DLD1 (cell line): ENCODE results near the gene ANP32E.
"Not testable (repeated sequence)": the region's sequence is repeated elsewhere in the genome, so short reads cannot be mapped to it uniquely, and the experiment has no call there.

Experiments used
- in situ Hi-C: cut with HindIII; loops from 2 replicates; pipeline ENCODE4 v1.10.0; 2017; ENCODE audit warnings: low sequenced_read_pairs

Gene ANP32E

DNA sequence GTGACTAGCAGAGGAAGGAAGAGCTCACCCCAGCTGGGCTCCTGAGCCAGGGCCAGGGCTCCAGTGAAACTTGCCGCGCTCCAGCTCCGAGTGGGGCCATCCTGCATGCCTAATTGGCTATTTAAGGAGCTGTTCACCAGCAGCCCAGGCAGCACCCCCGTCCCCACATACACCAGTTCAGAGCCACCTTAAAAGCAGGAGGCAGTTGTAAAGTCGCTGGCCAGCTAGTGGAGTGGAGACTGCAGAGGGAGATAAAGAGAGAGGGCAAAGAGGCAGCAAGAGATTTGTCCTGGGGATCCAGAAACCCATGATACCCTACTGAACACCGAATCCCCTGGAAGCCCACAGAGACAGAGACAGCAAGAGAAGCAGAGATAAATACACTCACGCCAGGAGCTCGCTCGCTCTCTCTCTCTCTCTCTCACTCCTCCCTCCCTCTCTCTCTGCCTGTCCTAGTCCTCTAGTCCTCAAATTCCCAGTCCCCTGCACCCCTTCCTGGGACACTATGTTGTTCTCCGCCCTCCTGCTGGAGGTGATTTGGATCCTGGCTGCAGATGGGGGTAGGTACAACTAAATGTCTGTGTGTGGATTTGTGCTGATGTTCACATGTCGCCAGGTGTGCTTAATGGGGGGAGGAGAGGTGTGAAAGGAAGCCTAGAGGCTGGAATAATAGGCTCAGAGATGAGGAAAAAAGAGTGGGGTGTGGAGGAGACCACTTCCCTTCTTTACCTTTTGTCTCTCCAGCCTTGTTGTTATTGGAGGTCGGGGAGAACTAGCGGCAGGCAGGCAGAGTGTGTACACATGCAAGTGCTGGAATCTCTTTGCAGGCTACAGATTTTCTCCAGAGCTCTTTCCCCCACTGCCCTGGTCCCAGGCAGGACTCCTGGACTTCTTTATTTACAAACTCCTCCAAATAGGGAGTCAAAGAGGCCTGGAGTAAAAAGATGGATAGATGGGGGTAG is 22.0 kb upstream of the ANP32E start, which contains the start of gene CA14:
Gene CA14 (plus strand): TSS at position 151 of the 962 bp plus-strand sequence. CDS start 355 bp downstream, at position 506.
- in situ Hi-C loops: no loop called here

DNA sequence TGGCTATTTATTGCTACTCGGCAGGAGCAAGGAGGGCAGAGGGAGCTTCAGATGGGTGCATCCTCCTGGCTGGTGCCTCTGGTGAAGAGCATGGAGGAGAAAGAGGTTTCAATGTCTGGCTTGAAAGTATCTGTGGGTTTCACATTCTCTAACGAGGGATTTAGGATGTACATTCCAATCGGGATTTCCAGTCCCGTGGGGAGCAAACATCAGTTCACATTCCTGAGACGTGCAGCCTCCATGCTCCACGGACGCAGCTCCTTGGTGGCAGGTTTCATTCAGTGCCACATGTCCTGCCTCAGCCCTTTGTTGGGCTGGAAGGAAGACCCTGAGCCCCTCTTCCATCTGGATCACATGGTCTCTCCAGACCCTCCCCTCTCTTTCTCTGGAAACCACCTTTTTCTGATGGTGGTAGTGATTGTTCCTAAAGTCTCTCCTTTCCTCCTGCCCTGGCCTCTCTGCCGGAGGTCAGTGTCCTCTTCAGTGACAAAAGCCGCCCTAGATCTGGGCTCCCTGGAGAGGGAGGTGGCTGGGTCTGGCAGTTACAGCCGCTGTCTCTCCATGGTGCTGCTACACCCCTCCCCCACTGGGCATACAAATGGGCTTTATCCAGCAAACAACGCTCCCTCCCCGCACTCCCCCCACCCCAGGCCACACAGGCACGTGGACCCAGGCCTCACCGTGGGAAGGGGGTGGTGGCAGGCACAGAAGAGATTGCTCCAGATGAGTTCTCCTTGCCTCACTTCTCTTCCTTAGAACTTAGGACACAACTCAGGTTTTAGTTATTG is 20.8 kb upstream of the ANP32E start:
- in situ Hi-C loops: no loop called here

DNA sequence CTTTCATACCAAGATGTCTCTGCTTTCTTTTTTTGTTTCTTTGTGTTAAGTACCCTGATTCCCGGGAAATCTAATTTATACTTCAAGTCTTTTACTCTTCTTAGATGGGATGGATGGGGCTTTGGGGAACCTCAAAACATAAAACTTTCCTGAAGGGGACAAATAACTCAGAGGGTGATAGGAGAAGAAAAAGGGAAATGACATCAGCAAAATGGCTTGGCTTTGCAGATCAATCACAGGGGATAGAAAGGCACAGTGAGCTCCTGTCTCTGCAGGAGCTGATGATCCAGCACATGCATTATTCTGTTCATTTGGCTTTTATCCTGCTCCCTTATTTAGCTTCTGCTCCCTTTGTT is 20.3 kb upstream of the ANP32E start:
- in situ Hi-C loops: no loop called here

DNA sequence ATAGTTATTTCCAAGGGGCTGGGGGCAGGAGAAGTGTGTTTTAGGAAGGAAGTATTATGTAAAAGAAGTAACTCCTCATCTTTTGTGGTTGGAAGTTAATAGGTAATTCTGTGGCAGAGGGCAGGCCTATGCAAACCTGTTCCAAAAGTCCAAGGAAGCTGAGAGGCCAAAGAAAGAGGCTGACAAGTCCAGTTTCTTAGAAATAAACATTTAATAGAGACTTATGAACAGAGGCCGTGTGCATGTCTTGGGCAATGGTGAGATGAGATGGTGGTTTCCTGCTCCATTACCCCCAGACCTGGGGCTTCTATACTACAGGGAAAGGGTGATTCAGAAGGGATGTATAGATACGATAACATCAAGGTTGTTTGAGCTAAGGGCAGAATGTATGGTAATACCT is 14.0 kb upstream of the ANP32E start:
- in situ Hi-C loops: no loop called here

DNA sequence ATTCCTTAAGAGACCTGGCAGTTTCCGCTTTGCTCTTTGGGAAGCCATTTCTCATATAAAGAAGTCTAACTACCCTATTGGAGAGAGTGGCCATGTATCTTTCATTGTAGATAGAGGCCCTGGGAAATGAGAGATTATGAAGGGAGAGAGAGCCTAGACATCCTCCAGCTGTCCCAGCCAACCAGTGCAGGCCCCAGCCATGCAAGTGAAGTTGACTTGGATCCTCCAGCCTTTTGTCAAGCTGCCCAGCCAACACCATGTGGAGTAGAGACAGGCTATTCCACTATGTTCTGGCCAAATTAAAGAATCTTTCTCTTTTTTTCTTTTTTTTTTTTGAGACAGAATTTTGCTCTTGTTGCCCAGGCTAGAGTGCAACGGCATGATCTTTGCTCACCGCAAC is 7.1 kb upstream of the ANP32E start:
- in situ Hi-C loops: no loop called here

GRCh38 chr1:150237746-150238145 is 1.8 kb upstream of the ANP32E start:
- in situ Hi-C loops: no loop called here

- in situ Hi-C loops: not testable (repeated sequence)
These were observed 1.3 kb upstream of the ANP32E start for GRCh38 chr1:150237176-150237575.

- in situ Hi-C loops: no loop called here
These were observed 745 bp upstream of the ANP32E start for GRCh38 chr1:150236614-150237100.

GRCh38 chr1:150235294-150235851 is 539 bp downstream of the ANP32E start:
- in situ Hi-C loops: no loop called here

- in situ Hi-C loops: no loop called here
These were observed 1.2 kb downstream of the ANP32E start for GRCh38 chr1:150234566-150235293.

DNA sequence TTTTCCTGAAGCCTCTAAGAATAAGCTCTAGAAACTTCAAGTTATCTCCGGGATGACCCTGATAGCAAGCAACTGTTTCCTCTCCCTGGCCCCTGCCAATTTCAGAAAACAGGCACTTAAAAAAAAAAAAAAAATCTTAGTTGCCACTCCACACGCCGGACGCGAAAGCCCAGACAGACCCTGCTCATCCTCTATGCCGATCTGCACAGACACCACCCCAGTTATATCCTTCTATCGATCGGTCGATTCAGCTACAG is 1.7 kb downstream of the ANP32E start:
- in situ Hi-C loops: no loop called here

- in situ Hi-C loops: no loop called here
These were observed 2.3 kb downstream of the ANP32E start for GRCh38 chr1:150233359-150234308.

GRCh38 chr1:150232921-150233320 is 3.0 kb downstream of the ANP32E start:
- in situ Hi-C loops: not testable (repeated sequence)

DNA sequence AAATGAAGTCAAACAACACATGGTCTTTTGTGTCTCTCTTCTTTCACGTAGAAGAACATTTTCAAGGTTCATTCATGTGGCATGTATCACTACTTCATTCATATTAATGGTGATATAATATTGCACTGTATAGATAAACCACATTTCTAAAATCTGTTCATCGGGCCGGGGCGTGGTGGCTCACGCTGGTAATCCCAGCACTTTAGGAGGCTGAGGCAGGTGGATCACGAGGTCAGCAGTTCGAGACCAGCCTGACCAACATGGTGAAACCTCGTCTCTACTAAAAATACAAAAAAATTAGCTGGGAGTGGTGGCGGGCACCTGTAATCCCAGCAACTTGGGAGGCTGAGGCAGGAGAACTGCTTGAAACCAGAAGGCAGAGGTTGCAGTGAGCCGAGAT is 7.7 kb downstream of the ANP32E start:
- in situ Hi-C loops: not testable (repeated sequence)

GRCh38 chr1:150227228-150227627 is 8.7 kb downstream of the ANP32E start:
- in situ Hi-C loops: no loop called here

GRCh38 chr1:150226486-150226885 is 9.4 kb downstream of the ANP32E start:
- in situ Hi-C loops: no loop called here

DNA sequence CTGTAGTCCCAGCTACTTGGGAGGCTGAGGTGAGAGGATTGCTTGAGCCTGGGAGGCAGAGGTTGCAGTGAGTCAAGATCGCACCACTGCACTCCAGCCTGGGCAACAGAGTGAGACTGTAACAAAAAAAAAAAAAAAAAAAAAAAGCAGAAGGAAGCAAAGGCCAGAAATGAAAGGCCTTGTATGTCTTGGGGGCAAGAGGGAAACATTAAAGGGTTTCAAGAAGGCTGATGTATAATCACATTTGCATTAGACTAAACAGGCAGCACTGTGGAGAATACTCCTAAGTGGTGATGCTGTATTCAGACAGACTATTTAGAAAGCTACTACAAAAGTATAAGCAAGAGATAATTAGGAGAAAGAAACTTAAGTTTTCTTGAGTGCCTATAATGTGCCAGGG is 10.4 kb downstream of the ANP32E start:
- in situ Hi-C loops: no loop called here

- in situ Hi-C loops: no loop called here
These were observed 10.9 kb downstream of the ANP32E start for GRCh38 chr1:150224983-150225382.

GRCh38 chr1:150221552-150221951 is 14.4 kb downstream of the ANP32E start:
- in situ Hi-C loops: no loop called here

DNA sequence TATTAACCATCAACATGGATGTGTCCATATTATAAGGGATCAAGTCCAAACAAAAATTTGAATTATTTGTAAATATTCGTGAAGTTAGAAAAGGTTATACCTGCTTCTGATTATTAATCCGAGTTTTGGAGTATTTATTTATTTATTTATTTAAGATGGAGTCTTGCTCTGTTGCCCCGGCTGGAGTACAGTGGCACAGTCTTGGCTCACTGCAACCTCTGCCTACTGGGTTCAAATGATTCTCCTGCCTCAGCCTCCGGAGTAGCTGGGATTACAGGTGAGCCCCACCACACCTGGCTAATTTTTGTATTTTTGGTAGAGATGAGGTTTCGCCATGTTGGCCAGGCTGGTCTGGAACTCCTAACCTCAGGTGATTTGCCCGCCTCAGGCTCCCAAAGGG is 20.1 kb downstream of the ANP32E start:
- in situ Hi-C loops: not testable (repeated sequence)
